ENCODE results near the gene RASD2. TPM values are rescaled to one million over a fixed set of nuclear protein-coding genes. Genes with fewer than 3 reads are reported as not detected.
A peak's percentile ranks its signal among the peaks of the same experiment; 100 is the strongest.

RASD2 gene
- total RNA-seq, 4 donors from 2014 or later = 1.8 to 5.4 (median 1.9) TPM

- no peaks in the 10 kb centered on the region for H3K9me3 ChIP-seq
- no peaks in the 10 kb centered on the region for H3K36me3 ChIP-seq
- TF ChIP-seq CTCF (IDR thresholded peaks at IDR 0.05 in 4 of 5, conservative IDR thresholded peaks at IDR 0.05 in 1 of 5) = no peak
- no peak for TF ChIP-seq POLR2A (IDR thresholded peaks at IDR 0.05)
- DNase-seq (no peak), ATAC-seq (no peak)
- intact Hi-C loops (cut with DNase I; ENCODE audit: low total_unique reads) = no loop called here
- peaks cover 28 to 38% of the 10 kb centered on the region in 2 donors for H3K4me1 ChIP-seq
- peak overlapping the region in 3 of 4 donors; percentile 43 to 92 (median 85) for H3K27ac ChIP-seq
- H3K27me3 ChIP-seq = no peaks in the 10 kb centered on the region
- peak overlapping the region in 1 of 4 donors; percentile 72 for H3K4me3 ChIP-seq
- in situ Hi-C loops (cut with MboI; ENCODE audit: low sequenced_read_pairs in 4 of 4) = no loop called here
These were observed 3.1 kb downstream of the RASD2 start for GRCh38 chr22:35543702-35544101.

GRCh38 chr22:35544189-35544588, 3.6 kb downstream of the RASD2 start:
- TF ChIP-seq POLR2A (IDR thresholded peaks at IDR 0.05) (no peak), CTCF (IDR thresholded peaks at IDR 0.05 in 4 of 5, conservative IDR thresholded peaks at IDR 0.05 in 1 of 5) (no peak)
- no peak for ATAC-seq
- H3K27ac ChIP-seq = peak overlapping the region in 3 of 4 donors; percentile 43 to 92 (median 85)
- in situ Hi-C loops (cut with MboI; ENCODE audit: low sequenced_read_pairs in 4 of 4) = no loop called here
- no peaks in the 10 kb centered on the region for H3K9me3 ChIP-seq
- H3K4me1 ChIP-seq = peaks cover 29 to 39% of the 10 kb centered on the region in 2 donors
- no peak for DNase-seq
- H3K36me3 ChIP-seq = no peaks in the 10 kb centered on the region
- no peaks in the 10 kb centered on the region for H3K27me3 ChIP-seq
- peak overlapping the region in 1 of 4 donors; percentile 72 for H3K4me3 ChIP-seq
- intact Hi-C loops (cut with DNase I; ENCODE audit: low total_unique reads) = no loop called here

- intact Hi-C loops (cut with DNase I; ENCODE audit: low total_unique reads) = no loop called here
- TF ChIP-seq CTCF (IDR thresholded peaks at IDR 0.05 in 4 of 5, conservative IDR thresholded peaks at IDR 0.05 in 1 of 5) (no peak), POLR2A (IDR thresholded peaks at IDR 0.05) (no peak)
- Histone ChIP-seq H3K27me3 (no peaks in the 10 kb centered on the region), H3K9me3 (no peaks in the 10 kb centered on the region), H3K4me3 (no peak overlapping the region), H3K27ac (peak overlapping the region in 2 of 4 donors; percentile 85 to 92), H3K36me3 (no peaks in the 10 kb centered on the region), H3K4me1 (peaks cover 29 to 37% of the 10 kb centered on the region in 2 donors)
- in situ Hi-C loops (cut with MboI; ENCODE audit: low sequenced_read_pairs in 4 of 4) = no loop called here
- ATAC-seq = no peak
- no peak for DNase-seq
These were observed 4.2 kb downstream of the RASD2 start for GRCh38 chr22:35544827-35545226.

GRCh38 chr22:35546886-35547285, 6.3 kb downstream of the RASD2 start:
- no peak for TF ChIP-seq CTCF (IDR thresholded peaks at IDR 0.05 in 4 of 5, conservative IDR thresholded peaks at IDR 0.05 in 1 of 5)
- no peak for TF ChIP-seq POLR2A (IDR thresholded peaks at IDR 0.05)
- H3K4me3 ChIP-seq = no peak overlapping the region
- ATAC-seq (no peak), DNase-seq (no peak)
- no peaks in the 10 kb centered on the region for H3K36me3 ChIP-seq
- no peak overlapping the region for H3K27ac ChIP-seq
- intact Hi-C loops (cut with DNase I; ENCODE audit: low total_unique reads) = no loop called here
- in situ Hi-C loops (cut with MboI; ENCODE audit: low sequenced_read_pairs in 4 of 4) = no loop called here
- no peaks in the 10 kb centered on the region for H3K27me3 ChIP-seq
- H3K4me1 ChIP-seq = peaks cover 25 to 26% of the 10 kb centered on the region in 2 donors
- no peaks in the 10 kb centered on the region for H3K9me3 ChIP-seq

All from gastrocnemius medialis (tissue), 4 donors.